Heart left ventricle (tissue), 16 donors: Measurements from ENCODE around the gene BICRAL. TPM values are rescaled to one million over a fixed set of nuclear protein-coding genes. Genes with fewer than 3 reads are reported as not detected.

ENCODE experiments used
- ATAC-seq, 4 donors: fragments of 200-7000 bp; cut with Tn5 transposase; one replicate each; pipeline ENCODE4 v1.9.1; 2020 to 2022; ENCODE audit warnings: moderate library complexity in 4 of 4, mild to moderate bottlenecking in 3 of 4, moderate number of reproducible peaks in 1 of 4
- DNase-seq, 5 donors: peaks; one replicate each; pipeline ENCODE4 v3.0.0-alpha.2; 2020
- H3K27ac ChIP-seq, 12 donors: fragments of 200-600 bp; sonication (generic) in 4 of 12; one replicate each; pipeline versions ENCODE4 v1.5.0 to v1.8.0; 2016 to 2022; ENCODE audit warnings: mild to moderate bottlenecking in 2 of 12
- H3K27me3 ChIP-seq, 9 donors: fragments of 200-600 bp; sonication (generic) in 2 of 9; one replicate each; pipeline versions ENCODE4 v1.5.1 to v1.8.0; 2016 to 2022; ENCODE audit warnings: mild to moderate bottlenecking in 3 of 9
- H3K36me3 ChIP-seq, 9 donors: fragments of 200-600 bp; sonication (generic) in 2 of 9; one replicate each; pipeline versions ENCODE4 v1.5.0 to v1.8.0; 2018 to 2022; ENCODE audit warnings: mild to moderate bottlenecking in 2 of 9
- H3K4me1 ChIP-seq, 12 donors: fragments of 200-600 bp; sonication (generic) in 4 of 12; one replicate each; pipeline versions ENCODE4 v1.5.0 to v1.8.0; 2016 to 2022; ENCODE audit warnings: mild to moderate bottlenecking in 3 of 12
- H3K4me3 ChIP-seq, 12 donors: fragments of 200-600 bp; sonication (generic) in 4 of 12; one replicate each; pipeline versions ENCODE4 v1.5.0 to v1.8.0; 2017 to 2022; ENCODE audit warnings: mild to moderate bottlenecking in 9 of 12, moderate library complexity in 4 of 12
- H3K9me3 ChIP-seq, 12 donors: fragments of 200-600 bp; sonication (generic) in 4 of 12; one replicate each; pipeline versions ENCODE4 v1.5.0 to v1.8.0; 2016 to 2022; ENCODE audit warnings: mild to moderate bottlenecking in 1 of 12
- CTCF ChIP-seq, 12 donors: fragments of 200-600 bp; sonication (generic) in 4 of 12; IDR thresholded peaks; one replicate each; pipeline versions ENCODE4 v1.5.0 to v1.8.0; 2018 to 2022; ENCODE audit warnings: antibody characterized with exemption in 12 of 12, mild to moderate bottlenecking in 5 of 12
- POLR2A ChIP-seq, 2 donors: fragments of 450-650 bp; IDR thresholded peaks; one replicate each; pipeline ENCODE4 v1.6.1; 2017; ENCODE audit warnings: antibody characterized with exemption in 2 of 2, mild to moderate bottlenecking in 2 of 2, moderate library complexity in 2 of 2
- WGBS, 4 donors: extraction: QIAGEN DNeasy Blood & Tissue Kit in 2 of 4; methylation state at CpG; one replicate each; pipeline versions ENCODE4 v1.1.5 to v1.1.7; 2013 to 2018; 5-methylcytosine and 5-hydroxymethylcytosine counted together
- intact Hi-C, 10 donors: fragments of 100-400 bp; cut with DNase I; formaldehyde crosslinking; loops; one replicate each; pipeline versions ENCODE4 v1.11.1 to v1.14.2; 2022
- polyA plus RNA-seq, 2 donors: library from polyadenylated mRNA; stranded (reverse); fragments of 200-250 nt; gene quantifications; one replicate each; pipeline ENCODE4 v1.2.3, GENCODE V29; 2013
- total RNA-seq, 9 donors: library from RNA; depleted of rRNA in 2 of 9; stranded (reverse); fragments of >200 nt in 2 of 9; fragmentation: NEBNext Ultra II Directional in 3 of 9; extraction: Animal tissue kit (Norgen Biotek cat#: 25700) in 3 of 9; gene quantifications; one replicate each; pipeline versions ENCODE4 v1.1.0 to v1.2.4, GENCODE V29; 2016 to 2023
- donor health status: ischemic (EF 13 %, LVEDD 7.1; RV severe dilation, severe dysfunction).
- donor health status: healthy with polysubstance abuse.
- donor health status: DM: no; HTN: yes; CAD: no.
- donor health status: DM: no; HTN: no; CAD: no.
- donor health status: ischemic (EF 25% LVEDD 6.9; RV normal size, moderate dysfunction).
- donor health status: ischemic (EF 25% LVEDD 5.7; RV mildly dilated, moderate dysfunction).
- donor health status: healthy.
- donor health status: DM: yes; HTN: yes; CAD: no.
- donor health status: ischemic (EF 35%, LVEDD 5.7; RV mildly dilated, moderate dysfunction).
- donor health status: nonischemic (EF 11% LVEDD 7.7; RV severe dilation, severe dysfunction).
- donor health status: DM: yes; HTN: yes; CAD: no.
- donor health status: PGD.
- donor health status: ischemic (EF 29% LVEDD 5.4; RV normal size, mild dysfunction).
- donor health status: nonischemic (EF 23%, LVEDD 6.1; RV moderate dilation, normal function).

BICRAL gene
- total and polyA plus RNA-seq, 11 donors, result 2.5 to 17.1 (median 11.7) TPM

- Histone ChIP-seq H3K4me3 (no peak overlapping the region), H3K4me1 (peaks cover 0 to 14% (median 0%) of the 10 kb centered on the region in 12 donors), H3K36me3 (peaks cover 0 to 6% (median 0%) of the 10 kb centered on the region in 9 donors), H3K27me3 (no peaks in the 10 kb centered on the region), H3K9me3 (no peaks in the 10 kb centered on the region), H3K27ac (no peak overlapping the region)
- no peak for DNase-seq
- no peak for TF ChIP-seq CTCF (IDR thresholded peaks at IDR 0.05)
- TF ChIP-seq POLR2A (IDR thresholded peaks at IDR 0.05), result no peak
- intact Hi-C loops, result no loop called here
- ATAC-seq, result no peak
- WGBS, 4 donors, result 95 to 99% (median 98%) methylated on average over 5 of the region's 5 CpGs
Measured at GRCh38 chr6:42766163-42766670, 15.6 kb upstream of the BICRAL start.

- ATAC-seq, result no peak
- peaks cover 0 to 6% (median 0%) of the 10 kb centered on the region in 9 donors for H3K36me3 ChIP-seq
- no peaks in the 10 kb centered on the region for H3K9me3 ChIP-seq
- no peak overlapping the region for H3K4me3 ChIP-seq
- no peak overlapping the region for H3K27ac ChIP-seq
- no peak for DNase-seq
- peaks cover 0 to 38% (median 0%) of the 10 kb centered on the region in 12 donors for H3K4me1 ChIP-seq
- TF ChIP-seq CTCF (IDR thresholded peaks at IDR 0.05) (no peak), POLR2A (IDR thresholded peaks at IDR 0.05) (no peak)
- no peaks in the 10 kb centered on the region for H3K27me3 ChIP-seq
- WGBS, 4 donors, result 96 to 100% (median 98%) methylated on average over 3 to 4 of the region's 4 CpGs
- intact Hi-C loops, result no loop called here
Measured at GRCh38 chr6:42769051-42769450, 12.8 kb upstream of the BICRAL start.

GRCh38 chr6:42769836-42770235, 12.0 kb upstream of the BICRAL start:
- Histone ChIP-seq H3K27ac (no peak overlapping the region), H3K9me3 (no peaks in the 10 kb centered on the region), H3K4me3 (no peak overlapping the region), H3K27me3 (no peaks in the 10 kb centered on the region), H3K36me3 (peaks cover 0 to 6% (median 0%) of the 10 kb centered on the region in 9 donors), H3K4me1 (peaks cover 0 to 46% (median 0%) of the 10 kb centered on the region in 12 donors)
- DNase-seq, result no peak
- 88 to 96% (median 93%) methylated on average over 2 of the region's 2 CpGs for WGBS, 4 donors
- TF ChIP-seq POLR2A (IDR thresholded peaks at IDR 0.05) (no peak), CTCF (IDR thresholded peaks at IDR 0.05) (no peak)
- intact Hi-C loops, result no loop called here
- ATAC-seq, result no peak

GRCh38 chr6:42771741-42772100, 10.1 kb upstream of the BICRAL start:
- 73 to 83% (median 76%) methylated on average over 3 of the region's 3 CpGs for WGBS, 4 donors
- Histone ChIP-seq H3K4me3 (peak overlapping the region in 4 of 12 donors; percentile 35 to 49 (median 44)), H3K27ac (peak overlapping the region in 1 of 12 donors; percentile 90), H3K4me1 (peaks cover 0 to 58% (median 0%) of the 10 kb centered on the region in 12 donors), H3K27me3 (no peaks in the 10 kb centered on the region), H3K9me3 (no peaks in the 10 kb centered on the region), H3K36me3 (no peaks in the 10 kb centered on the region)
- no peak for TF ChIP-seq CTCF (IDR thresholded peaks at IDR 0.05)
- TF ChIP-seq POLR2A (IDR thresholded peaks at IDR 0.05), result no peak
- DNase-seq, result no peak
- intact Hi-C loops, result no loop called here
- ATAC-seq, result no peak
